Neural progenitor cell (in vitro differentiated cells): ENCODE results near the gene DEXI.

ENCODE experiments used
- CTCF ChIP-seq: fragments of 200-600 bp; sonication (generic); IDR thresholded peaks from 2 replicates; pipeline ENCODE4 v1.5.1; 2017; ENCODE audit warnings: antibody characterized with exemption, mild to moderate bottlenecking
- EZH2 ChIP-seq: fragments of 200-600 bp; sonication (generic); IDR thresholded peaks from 2 replicates; pipeline ENCODE4 v1.6.1; 2017; ENCODE audit warnings: antibody characterized with exemption, mild to moderate bottlenecking, moderate library complexity
- EZH2phosphoT487 ChIP-seq: fragments of 200-600 bp; sonication (generic); IDR thresholded peaks from 2 replicates; pipeline ENCODE4 v1.6.1; 2017; ENCODE audit warnings: antibody characterized with exemption

GRCh38 chr16:10902999-10903398 lies 39.3 kb downstream of the DEXI start:
- TF ChIP-seq CTCF (no peak), EZH2 (no peak), EZH2phosphoT487 (no peak)
